NOMO-1 treated with DMSO at 0.1 percent for 48 hours (cell line): Measurements from ENCODE around the gene TAF4.

ENCODE experiments used
- DNase-seq: peaks from one replicate; lab custom pipeline; 2025; ENCODE audit not compliant: unreplicated experiment; lab: John Stamatoyannopoulos, UW

The TAF4 gene

DNA sequence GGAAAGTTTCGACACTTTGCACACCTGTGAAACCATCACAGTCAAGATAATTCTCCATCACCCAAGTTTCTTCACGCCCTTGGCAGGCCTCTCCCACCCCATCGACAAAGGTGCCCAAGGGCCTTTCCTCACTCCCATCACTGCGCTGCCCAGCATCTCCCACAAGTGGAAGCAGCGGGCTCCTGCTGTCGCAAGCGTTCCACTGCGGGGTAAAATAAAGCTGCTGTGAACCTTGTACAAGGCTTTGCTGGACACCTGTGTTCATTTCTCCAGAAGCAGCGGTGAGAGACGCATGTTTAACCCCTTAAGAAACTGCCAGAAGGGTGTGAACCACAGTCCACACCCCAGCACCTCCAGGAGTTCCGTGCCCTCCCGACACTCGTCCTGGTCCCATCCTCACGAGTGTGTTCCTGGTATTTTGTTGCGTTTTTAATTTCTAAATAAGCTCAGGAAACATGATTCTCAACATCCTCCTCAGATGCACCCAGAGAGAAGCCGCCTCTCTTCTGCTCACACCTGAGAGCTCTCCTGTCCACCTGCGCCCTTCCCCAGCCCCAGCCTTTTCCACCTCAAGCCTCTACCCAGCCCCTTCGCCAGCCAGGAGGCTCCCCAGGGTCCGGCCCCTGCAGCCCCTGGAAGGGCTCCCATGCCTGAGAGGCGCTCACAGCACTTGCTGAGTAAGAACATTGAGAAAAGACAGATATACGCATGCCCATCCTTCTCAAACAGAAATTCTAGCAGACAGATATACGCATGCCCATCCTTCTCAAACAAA, 97.5 kb downstream of the TAF4 start:
- DNase-seq = no peak

DNA sequence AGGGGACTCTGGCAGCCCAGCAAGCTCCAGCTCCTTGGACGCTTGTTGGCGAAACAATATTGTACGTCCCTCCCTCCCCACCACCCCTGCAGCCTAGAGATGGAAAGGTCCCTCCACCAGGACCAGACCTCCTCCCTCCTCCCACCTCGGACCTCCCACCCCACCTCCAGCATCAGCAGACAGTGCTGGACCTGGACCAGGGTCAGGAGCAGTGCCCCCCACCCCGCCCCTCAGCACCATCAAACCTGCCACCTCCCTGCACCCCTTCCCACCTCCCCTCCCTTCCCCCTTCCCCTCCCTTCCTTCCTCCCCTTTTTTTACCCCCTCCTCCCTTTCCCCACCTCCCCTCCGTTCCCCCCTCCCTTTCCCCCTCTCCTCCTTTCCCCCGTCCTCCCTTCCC, 98.4 kb downstream of the TAF4 start:
- no peak for DNase-seq

DNA sequence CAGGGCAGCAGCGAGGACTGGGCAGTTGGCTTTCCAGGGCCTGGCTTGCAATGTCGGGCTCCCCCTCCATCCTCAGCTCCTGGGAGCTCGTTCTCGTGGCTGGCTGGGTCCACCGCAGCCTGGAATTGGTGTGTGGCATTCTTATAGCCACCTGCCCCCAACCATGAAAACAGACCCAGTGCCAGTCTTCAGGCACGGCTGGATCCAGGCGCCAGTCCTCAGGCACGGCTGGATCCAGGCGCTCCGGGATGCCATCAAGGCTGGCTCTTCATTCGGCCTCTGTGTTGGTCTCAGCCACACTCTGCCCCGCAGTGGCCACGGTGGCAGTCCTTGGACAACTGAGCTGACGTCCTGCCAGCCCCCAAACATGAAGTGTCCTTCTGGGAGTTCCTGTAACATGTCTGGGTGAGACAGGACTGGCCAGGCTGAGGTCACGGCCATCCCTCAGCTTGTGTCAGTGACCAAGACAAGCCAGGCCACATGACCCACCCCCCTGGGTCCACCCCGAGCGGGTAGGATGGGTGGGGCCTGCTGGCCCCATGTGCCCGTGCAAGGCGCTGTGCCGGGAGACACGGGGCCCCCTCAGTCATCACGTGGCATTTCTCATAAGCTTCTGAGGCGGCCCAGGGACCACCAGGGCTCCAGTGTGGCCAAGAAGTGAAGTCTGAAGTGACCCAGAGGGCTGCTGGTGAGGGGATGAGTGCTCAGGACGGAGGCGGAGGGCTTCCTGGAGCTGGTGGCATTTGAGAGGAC, 99.0 kb downstream of the TAF4 start:
- no peak for DNase-seq

DNA sequence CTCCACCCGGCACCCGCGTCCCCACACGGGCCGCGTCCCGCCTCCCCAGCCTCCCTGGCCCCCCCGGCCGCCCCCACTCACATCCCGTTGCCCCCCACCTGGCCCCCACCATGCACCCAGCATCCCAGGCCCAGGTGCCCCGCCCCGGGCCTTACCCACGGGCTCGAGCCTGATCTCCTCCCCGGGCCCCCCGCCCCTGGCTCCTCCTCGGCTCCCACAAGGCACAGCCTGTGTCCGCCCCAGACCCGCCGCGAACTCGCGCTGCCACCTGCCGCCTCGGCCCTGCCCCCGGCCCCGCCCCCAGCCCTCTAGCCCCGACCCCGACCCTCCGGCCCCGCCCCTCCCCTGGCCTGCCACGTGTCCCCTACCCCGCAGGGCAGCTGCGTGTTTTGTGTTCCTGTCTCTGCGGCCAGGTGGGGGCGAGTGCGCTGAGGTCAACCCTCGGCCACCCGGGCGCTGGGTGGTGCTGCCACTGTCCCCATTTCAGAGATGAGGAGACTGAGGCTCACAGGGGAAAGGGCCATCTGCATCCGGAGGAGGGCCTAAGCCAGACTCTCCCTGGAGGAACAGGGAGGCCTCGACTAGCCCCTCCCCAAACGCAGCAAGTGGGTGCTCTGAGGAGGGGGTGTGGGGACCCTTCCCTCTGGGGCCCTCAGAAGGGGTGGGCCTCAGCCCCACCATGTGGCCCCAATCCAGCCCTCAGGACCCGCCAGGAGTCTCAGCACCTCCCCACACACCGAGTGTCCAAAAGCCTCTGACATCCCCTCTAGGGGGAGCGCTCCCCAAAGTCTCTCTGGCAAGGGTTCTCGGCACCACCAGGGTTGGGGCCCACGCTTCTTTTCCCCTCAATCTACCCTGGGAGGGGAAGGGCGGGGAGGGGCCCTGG, 99.8 kb downstream of the TAF4 start:
- no peak for DNase-seq

DNA sequence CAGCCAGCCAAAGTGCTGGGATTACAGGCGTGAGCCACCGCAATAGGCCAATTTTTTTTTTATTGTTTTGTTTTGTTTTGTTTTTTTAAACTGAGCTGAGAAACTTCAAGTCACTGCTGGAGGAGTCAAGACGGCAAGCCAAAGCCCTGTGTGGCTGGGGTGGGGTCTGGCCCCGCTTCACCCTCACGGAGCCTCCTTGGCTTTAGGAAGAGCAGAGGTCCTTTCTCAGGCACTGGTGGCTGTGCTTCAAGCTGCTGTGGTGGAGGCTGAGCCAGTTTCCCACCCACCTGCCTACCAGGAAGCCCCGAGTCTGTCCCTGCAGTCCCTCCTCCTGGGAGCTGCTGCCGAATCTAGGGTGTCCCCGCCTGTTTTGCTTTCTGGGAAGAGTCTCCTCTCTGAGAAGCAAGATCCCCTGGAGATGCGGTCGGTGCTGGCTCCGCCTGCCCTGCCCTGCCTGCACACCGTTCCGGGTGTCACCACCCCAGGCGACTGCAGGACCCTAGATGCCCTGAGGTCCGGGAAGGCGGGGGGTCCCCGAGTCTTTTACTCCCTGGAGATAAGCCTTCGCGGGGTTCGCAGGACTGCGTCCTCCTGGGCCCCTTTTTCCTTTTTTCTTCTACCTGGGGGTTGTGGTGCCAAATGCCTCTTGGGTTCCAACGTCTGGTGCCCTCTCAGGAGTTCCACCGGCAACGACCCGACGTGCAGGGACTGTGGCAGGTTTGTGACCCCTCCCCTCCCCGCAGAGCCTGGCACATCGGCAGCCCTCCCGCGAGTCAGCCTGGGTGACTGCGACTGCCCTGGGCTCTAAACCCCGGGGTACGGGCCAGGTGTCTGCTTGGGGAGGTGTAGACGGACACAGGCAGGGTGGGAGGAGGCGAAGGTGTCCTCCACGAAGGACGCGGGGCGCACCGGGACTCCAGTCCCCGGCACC, 100.7 kb downstream of the TAF4 start:
- no peak for DNase-seq

DNA sequence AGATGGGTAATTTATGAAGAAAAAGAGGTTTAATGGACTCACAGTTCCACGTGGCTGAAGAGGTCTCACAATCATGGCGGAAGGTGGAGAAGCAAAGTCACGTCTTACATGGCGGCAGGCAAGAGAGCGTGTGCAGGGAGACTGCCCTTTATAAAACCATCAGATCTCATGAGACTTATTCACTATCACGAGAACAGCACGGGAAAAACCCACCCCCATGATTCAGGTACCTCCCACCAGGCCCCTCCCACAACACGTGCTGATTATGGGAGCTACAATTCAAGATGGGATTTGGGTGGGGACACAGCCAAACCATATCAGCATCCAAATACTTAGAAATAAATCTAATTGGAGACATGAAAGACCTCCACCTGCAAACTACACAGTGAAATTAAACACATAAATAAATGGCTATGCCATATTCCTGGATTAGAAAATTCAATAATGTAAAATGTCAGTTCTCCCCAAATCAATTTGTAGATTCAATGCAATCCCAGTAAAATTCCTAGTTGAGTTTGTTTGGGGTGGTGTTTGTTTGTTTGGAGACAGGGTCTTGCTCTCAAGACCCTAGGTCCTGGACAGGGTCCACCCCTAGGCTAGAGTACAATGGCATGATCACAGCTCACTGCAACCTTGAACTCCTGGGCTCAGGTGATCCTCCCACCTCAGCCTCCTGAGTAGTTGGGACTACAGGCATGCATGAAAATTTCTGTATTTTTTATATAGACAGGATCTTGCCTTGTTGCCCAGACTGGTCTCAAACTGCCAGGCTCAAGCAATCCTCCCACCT, 101.6 kb downstream of the TAF4 start:
- no peak for DNase-seq

DNA sequence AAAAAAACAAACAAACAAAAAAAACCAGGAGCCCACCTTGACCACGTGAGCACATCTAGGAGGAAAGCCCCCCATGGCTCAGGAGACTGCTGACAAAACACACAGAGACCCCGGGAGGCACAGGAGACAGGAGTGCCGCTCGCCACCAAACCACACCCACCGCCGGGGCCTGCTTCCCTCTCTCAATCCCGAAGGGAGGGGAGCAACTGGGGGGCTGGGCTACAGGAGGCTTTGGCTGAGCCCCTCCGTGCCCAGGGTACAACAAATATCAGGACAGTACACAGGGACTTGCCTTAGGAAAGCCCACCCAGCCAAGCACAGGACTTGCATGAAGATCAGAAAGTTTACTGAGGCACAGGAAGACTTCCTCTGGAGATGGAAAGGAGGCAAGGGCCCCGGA, 102.5 kb downstream of the TAF4 start:
- no peak for DNase-seq

DNA sequence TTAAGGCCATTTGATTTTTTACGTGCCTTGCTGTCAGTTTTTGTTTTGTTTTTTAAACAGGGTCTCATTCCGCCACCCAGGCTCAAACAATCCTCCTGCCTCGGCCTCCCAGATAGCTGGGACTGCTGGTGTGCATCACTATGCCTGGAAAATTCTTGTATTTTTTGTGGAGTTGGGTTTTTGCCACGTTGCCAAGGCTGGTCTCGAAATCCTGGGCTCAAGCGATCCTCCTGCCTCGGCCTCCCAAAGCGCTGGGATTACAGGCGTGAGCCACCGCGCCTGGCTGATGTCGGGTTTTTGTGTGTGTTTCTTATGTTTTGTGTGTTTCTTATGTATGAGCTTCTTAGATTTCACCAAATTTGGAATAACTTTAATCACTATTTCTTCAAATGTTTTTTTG, 104.8 kb downstream of the TAF4 start:
- DNase-seq = no peak

DNA sequence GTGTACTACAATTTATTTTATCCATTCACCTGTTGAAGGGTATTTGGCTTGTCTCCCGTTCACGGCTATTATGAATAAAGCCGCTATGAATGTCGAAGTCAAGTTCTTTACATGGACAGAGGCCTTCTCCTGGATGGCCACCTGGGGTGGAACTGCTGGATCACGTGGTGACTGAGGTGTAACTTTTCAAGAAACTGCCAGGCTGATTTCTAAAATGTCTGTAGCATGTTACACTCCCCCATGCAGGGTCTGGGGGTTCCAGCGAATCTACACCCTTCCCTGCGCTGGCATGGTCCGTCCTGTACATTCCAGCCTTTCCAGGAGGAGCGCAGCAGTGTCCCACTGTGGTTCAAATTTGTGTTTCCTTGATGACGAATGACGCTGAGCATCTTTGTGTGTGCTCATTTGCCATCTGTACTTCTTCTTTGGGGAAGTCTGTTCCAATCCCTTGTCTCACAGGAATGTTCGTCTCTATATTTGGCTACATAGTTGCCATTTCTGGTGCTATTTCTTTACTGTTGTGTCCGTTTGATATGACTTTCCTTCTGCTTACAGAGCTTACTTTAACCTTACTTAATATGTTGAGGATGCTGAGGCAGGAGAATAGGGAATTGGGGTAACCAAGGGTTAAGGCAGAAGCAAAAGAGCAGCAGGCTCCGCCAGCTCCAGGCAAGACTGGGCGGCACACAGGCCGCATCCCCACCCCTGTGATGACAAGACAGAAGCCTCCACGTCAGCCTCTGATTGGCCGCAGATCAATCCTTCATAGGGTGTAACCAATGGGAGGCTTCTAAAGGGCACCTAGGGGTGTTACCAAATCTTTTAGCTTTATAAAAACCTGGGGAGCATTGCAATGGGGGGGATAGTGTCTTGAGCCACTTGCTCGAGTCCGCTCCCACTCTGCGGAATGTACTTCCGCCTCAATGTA, 106.6 kb downstream of the TAF4 start:
- no peak for DNase-seq

DNA sequence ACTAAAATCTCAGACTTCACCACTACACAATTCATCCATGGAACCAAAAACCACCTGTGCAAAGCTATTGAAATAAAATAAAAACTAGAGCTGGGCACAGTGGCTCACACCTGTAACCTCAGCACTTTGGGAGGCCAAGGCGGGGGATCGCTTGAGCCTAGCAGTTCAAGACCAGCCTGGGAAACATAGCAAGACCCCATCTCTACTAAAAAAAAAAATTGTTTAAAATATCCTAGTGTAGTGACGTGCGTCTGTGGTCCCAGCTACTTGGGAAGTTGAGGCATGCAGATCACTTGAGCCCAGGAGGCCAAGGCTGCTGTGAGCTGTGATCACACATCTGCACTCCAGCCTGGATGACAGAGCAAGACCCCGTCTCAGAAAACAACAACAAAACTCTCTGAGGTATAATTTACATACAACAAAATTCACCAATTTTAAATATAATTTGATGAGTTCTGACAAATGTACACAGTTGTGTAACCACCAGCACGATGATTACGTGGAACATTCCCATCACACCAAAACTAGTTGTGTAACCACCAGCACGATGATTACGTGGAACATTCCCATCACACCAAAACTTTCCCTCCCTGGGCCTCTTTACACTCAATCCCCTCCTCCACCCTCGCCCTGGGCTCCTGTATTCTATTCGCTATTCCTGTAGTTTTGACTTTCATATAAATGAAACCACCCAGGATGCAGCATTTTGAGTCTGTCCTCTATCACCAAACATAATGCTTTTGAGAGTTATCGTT, 107.5 kb downstream of the TAF4 start:
- DNase-seq = no peak

DNA sequence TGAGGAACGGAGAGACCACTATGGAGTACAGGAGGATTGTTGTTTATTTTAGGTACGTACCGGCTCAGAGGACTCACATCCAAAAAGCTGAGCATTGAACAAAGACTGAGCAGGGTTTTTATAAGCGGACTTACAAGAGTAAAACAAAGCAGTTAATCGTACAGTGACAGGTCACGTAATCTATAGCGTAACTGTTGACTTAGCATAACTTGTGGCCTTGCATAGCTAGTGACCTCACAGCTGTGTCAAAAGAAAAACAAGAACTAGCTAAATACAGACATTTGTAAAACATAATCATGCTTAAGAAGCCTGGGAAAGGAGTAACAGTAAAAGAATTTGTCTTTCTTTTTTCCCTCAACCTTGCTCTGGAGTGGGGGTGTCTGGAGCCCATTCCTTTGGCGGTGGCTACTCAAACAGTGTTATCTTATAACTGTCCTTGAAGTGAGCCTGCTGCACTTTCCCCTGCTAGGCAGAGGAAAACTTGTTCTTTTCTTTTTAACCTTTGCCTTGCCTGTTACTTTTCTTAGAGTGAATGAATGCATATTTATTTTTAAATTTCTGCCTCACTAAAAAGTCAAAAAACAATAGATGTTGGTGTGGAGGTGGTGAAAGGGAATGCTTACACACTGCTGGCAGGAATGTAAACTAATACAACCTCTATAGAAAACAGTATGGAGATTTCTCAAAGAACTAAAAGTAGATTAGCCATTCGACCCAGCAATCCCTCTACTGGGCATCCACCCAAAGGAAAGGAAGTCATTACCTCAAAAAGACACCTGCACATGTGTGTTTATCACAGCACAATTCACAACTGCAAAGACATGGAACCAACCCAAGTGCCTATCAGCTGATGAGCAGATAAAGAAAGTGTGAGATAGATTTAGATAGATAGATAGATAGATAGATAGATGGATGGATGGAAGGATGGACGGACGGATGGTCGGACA, 109.0 kb downstream of the TAF4 start:
- no peak for DNase-seq

DNA sequence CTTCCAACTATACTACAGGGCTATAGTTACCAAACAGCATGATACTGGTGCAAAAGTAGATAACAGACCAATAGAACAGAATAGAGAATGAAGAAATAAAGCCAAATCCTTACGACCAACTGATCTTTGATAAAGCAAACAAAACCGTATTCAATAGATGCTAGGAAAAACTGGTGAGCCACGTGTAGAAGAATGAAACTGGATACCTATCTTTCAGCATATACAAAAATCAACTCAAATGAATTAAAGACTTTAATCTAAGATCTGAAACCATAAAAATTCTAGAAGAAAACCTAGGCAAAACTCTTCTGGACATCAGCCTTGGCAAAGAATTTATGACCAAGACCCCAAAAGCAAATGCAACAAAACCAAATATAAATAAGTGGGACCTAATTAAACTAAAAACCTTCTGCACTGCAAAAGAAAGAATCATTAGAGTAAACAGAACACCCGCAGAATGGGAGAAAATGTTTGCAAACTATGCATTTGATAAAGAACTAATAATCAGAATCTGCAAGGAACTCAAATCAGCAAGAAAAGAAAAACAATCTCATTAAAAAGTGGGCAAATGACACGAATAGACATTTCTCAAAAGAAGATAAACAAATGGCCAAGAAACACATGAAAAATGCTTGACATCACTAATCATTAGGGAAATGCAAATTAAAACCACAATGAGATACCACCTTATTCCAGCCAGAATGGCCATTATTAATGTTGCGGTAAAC, 109.8 kb downstream of the TAF4 start:
- no peak for DNase-seq

DNA sequence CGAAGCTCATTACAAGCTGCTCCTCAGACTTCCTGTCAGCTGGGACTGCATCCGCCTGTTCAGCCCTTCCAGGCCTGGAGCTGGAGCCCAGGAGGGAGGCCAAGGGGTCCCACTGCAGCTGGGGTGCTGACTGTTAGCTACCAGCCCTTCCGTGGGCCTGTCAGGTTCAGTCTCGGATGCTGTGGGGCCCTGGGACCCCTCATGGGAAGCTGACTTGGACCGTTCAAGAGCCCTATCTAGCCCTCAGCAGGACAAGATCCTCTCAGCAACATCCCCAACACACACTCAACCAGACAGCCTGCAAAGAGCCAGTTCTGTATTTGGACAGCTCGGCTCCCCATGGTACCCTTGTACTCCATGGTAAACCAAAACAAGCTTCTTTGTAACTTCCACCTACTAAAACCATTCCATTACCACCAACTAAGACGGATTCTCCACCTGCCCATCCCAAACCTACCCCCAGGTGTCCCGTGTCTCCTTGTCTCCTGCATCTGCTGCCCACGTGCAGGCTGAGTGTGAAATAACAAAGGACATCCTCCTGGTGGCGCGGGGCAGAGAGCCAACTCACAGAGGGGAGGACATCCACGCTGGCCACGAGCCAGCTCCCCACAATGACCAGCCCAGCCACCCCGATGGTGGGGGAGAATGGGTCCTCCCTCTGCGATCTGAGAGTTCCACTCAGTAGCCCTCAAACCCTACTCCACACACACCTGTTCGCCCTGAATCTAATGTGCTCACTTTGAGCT, 111.2 kb downstream of the TAF4 start:
- DNase-seq = no peak

DNA sequence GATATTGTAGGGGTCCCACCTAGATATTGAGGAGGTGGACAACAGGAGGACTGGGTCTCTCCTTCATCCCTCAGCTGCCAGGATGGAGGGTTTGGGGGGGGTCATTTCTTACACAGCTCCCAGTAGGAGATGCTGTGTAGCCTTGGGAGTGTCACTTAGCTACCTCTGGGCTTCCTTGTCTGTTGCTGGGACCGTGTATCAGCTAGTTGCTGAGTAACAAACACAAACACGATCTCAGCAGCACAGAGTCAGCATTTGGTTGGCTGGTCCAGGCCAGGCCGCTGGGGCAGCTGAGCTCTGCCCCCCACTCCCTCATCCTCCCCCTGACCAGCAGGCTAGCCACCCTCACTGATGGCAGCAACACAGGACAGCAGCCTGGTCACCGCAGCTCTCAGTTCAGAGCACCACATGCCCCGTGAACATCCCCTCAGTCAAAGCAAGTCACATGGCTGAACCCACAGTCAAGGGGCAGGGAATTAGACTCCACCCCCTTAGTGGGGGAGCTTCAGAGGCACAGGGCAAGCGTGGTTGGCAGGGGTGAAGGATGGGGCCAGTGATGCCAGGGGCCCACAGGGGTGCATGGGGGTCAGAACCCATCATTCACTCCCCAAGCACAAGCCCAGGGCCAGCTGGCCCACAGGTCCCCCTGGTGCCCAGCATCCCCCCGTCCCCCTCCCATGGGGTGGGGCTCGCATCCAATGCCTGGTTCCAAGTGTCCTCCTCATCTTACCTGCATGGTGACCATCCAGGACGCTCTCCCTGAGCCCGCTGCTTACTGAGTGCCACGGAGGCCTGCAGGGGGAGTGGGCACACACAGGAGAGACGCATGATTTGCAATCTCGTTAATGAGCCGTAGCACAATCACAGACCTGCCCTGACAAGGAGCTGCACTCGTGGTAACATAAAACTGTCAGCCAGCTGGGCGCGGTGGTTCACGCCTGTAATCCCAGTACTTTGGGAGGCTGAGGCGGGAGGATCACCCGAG, 112.4 kb downstream of the TAF4 start:
- no peak for DNase-seq
